Measurements from ENCODE around the gene HOXD10. TPM values are rescaled to one million over a fixed set of nuclear protein-coding genes. Genes with fewer than 3 reads are reported as not detected.

Gene HOXD10
- total and polyA plus RNA-seq, 4 donors: not detected

DNA sequence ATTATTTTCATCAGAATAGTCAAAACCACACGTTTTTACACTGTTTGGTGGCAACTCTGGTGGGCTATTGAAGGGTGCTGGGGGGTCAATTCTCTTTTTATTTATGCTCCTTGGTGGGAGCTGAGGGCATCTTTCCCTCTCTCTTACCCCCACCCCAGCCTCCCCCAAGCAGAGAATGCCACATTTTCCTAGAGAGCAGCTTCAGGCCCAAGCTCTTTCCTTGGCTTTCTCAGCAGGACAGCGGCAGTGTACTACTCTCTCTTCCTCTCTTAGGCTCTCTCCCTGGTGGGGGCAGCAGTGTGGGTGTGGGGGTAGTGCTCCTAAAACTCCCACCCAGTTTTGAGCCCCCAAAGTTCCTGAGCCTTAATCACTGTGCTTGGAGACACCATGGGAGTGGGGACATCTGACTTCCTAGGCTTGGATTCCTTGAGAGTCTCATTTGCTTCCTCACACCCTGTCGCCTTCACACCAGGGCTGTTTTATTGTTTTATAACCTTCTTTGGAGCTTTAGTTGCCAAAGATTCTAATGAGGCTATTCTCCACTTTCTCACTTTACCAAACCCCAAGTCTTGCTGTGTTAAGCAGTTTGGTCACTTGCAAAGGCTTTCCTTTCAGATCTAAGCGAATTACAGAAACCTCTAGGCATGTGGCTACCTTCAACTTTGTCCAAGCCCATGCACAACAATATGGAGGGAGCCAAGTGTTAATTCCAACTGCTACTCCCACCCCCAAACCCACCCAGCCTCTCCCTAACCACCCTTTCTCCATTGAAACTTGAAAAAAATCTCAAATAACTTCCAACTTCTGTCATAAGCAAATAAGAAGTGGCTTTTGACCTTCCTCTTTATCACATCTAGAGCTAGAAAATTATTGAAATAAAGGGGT, 28.7 kb downstream of the HOXD10 start:
- no peak overlapping the region for H3K27ac ChIP-seq (ENCODE audit: low read depth in 1 of 2, low read length in 2 of 2)
- TF ChIP-seq, protein P1, sequence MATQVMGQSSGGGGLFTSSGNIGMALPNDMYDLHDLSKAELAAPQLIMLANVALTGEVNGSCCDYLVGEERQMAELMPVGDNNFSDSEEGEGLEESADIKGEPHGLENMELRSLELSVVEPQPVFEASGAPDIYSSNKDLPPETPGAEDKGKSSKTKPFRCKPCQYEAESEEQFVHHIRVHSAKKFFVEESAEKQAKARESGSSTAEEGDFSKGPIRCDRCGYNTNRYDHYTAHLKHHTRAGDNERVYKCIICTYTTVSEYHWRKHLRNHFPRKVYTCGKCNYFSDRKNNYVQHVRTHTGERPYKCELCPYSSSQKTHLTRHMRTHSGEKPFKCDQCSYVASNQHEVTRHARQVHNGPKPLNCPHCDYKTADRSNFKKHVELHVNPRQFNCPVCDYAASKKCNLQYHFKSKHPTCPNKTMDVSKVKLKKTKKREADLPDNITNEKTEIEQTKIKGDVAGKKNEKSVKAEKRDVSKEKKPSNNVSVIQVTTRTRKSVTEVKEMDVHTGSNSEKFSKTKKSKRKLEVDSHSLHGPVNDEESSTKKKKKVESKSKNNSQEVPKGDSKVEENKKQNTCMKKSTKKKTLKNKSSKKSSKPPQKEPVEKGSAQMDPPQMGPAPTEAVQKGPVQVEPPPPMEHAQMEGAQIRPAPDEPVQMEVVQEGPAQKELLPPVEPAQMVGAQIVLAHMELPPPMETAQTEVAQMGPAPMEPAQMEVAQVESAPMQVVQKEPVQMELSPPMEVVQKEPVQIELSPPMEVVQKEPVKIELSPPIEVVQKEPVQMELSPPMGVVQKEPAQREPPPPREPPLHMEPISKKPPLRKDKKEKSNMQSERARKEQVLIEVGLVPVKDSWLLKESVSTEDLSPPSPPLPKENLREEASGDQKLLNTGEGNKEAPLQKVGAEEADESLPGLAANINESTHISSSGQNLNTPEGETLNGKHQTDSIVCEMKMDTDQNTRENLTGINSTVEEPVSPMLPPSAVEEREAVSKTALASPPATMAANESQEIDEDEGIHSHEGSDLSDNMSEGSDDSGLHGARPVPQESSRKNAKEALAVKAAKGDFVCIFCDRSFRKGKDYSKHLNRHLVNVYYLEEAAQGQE (IDR thresholded peaks at IDR 0.05): no peak
- TF ChIP-seq, protein P2, sequence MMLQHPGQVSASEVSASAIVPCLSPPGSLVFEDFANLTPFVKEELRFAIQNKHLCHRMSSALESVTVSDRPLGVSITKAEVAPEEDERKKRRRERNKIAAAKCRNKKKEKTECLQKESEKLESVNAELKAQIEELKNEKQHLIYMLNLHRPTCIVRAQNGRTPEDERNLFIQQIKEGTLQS (IDR thresholded peaks at IDR 0.05): no peak
- no peak for TF ChIP-seq FOXA2 (IDR thresholded peaks at IDR 0.05)
- no peak for TF ChIP-seq TAF1 (conservative IDR thresholded peaks at IDR 0.05)
- TF ChIP-seq HNF4G (IDR thresholded peaks at IDR 0.05): no peak
- TF ChIP-seq, protein P3, sequence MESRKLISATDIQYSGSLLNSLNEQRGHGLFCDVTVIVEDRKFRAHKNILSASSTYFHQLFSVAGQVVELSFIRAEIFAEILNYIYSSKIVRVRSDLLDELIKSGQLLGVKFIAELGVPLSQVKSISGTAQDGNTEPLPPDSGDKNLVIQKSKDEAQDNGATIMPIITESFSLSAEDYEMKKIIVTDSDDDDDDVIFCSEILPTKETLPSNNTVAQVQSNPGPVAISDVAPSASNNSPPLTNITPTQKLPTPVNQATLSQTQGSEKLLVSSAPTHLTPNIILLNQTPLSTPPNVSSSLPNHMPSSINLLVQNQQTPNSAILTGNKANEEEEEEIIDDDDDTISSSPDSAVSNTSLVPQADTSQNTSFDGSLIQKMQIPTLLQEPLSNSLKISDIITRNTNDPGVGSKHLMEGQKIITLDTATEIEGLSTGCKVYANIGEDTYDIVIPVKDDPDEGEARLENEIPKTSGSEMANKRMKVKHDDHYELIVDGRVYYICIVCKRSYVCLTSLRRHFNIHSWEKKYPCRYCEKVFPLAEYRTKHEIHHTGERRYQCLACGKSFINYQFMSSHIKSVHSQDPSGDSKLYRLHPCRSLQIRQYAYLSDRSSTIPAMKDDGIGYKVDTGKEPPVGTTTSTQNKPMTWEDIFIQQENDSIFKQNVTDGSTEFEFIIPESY (IDR thresholded peaks at IDR 0.05): no peak
- no peak for TF ChIP-seq RAD21 (IDR thresholded peaks at IDR 0.05)
- TF ChIP-seq JUND (IDR thresholded peaks at IDR 0.05): no peak
- TF ChIP-seq NR2F2 (IDR thresholded peaks at IDR 0.05): no peak
- TF ChIP-seq EGR1 (IDR thresholded peaks at IDR 0.05; ENCODE audit: low read depth in 2 of 2): no peak
- TF ChIP-seq FOXA1 (IDR thresholded peaks at IDR 0.05): no peak
- no peak for TF ChIP-seq GABPA (IDR thresholded peaks at IDR 0.05 in 1 of 2, conservative IDR thresholded peaks at IDR 0.05 in 1 of 2)
- no peak for TF ChIP-seq RXRA (IDR thresholded peaks at IDR 0.05)
- TF ChIP-seq YY1 (IDR thresholded peaks at IDR 0.05): no peak
- TF ChIP-seq, protein P4, sequence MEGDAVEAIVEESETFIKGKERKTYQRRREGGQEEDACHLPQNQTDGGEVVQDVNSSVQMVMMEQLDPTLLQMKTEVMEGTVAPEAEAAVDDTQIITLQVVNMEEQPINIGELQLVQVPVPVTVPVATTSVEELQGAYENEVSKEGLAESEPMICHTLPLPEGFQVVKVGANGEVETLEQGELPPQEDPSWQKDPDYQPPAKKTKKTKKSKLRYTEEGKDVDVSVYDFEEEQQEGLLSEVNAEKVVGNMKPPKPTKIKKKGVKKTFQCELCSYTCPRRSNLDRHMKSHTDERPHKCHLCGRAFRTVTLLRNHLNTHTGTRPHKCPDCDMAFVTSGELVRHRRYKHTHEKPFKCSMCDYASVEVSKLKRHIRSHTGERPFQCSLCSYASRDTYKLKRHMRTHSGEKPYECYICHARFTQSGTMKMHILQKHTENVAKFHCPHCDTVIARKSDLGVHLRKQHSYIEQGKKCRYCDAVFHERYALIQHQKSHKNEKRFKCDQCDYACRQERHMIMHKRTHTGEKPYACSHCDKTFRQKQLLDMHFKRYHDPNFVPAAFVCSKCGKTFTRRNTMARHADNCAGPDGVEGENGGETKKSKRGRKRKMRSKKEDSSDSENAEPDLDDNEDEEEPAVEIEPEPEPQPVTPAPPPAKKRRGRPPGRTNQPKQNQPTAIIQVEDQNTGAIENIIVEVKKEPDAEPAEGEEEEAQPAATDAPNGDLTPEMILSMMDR (IDR thresholded peaks at IDR 0.05; ENCODE audit: low read depth, low read length, missing input control): no peak
- TF ChIP-seq HNF4A (conservative IDR thresholded peaks at IDR 0.05): no peak
- no peaks in the 10 kb centered on the region for H3K9me3 ChIP-seq (ENCODE audit: control insufficient read depth in 4 of 4, low read length in 3 of 4)
- DNase-seq (ENCODE audit: low spot score): no peak
- H3K4me3 ChIP-seq (ENCODE audit: low read depth in 1 of 3, low read length in 3 of 3): no peak overlapping the region
- peaks cover 1 to 14% (median 5%) of the 10 kb centered on the region in 4 donors for H3K4me1 ChIP-seq (ENCODE audit: control insufficient read depth in 4 of 4, insufficient read depth in 4 of 4, low read length in 3 of 4)
- no peaks in the 10 kb centered on the region for H3K36me3 ChIP-seq (ENCODE audit: control insufficient read depth in 4 of 4, insufficient read depth in 3 of 4, low read depth in 1 of 4, low read length in 3 of 4)
- 34% methylated on average over 4 of the region's 4 CpGs for WGBS
- H3K9ac ChIP-seq (ENCODE audit: low read depth in 1 of 2, low read length in 2 of 2): no peak overlapping the region
- H3K27me3 ChIP-seq (ENCODE audit: control insufficient read depth in 4 of 4, insufficient read depth in 4 of 4, low read length in 3 of 4): peaks cover 0 to 25% (median 18%) of the 10 kb centered on the region in 4 donors
